Thoracic aorta (tissue), 2 donors: ENCODE results near the gene LAGE3. TPM values are rescaled to one million over a fixed set of nuclear protein-coding genes. Genes with fewer than 3 reads are reported as not detected.

Experiments
- ATAC-seq: fragments of 150-250 bp; one replicate; pipeline ENCODE4 v1.8.0; 2017; ENCODE audit warnings: low read depth; ENCODE audit not compliant: insufficient number of reproducible peaks, low FRiP score
- DNase-seq: peaks from one replicate; pipeline ENCODE4 v3.0.0-alpha.2; 2020; ENCODE audit warnings: low spot score
- H3K27ac ChIP-seq, 2 donors: fragments of 200-600 bp; sonication (generic); 1 replicate in 1 of 2; 2 replicates in 1 of 2; pipeline ENCODE4 v1.5.1; 2016; ENCODE audit warnings: mild to moderate bottlenecking in 2 of 2, moderate library complexity in 2 of 2
- H3K27me3 ChIP-seq: fragments of 200-600 bp; sonication (generic); replicated peaks from 2 replicates; pipeline ENCODE4 v1.6.0; 2016; ENCODE audit warnings: mild to moderate bottlenecking; ENCODE audit not compliant: insufficient read depth
- H3K36me3 ChIP-seq: fragments of 200-600 bp; sonication (generic); one replicate; pipeline ENCODE4 v1.5.1; 2016
- H3K4me1 ChIP-seq, 2 donors: fragments of 200-600 bp; sonication (generic); 1 replicate in 1 of 2; 2 replicates in 1 of 2; pipeline versions ENCODE4 v1.5.1 to v1.6.0; 2016; ENCODE audit warnings: low read depth in 2 of 2, mild to moderate bottlenecking in 1 of 2; ENCODE audit not compliant: control insufficient read depth in 1 of 2
- H3K4me3 ChIP-seq: fragments of 200-600 bp; sonication (generic); 2 replicates; pipeline ENCODE4 v1.5.1; 2016; ENCODE audit warnings: mild to moderate bottlenecking
- H3K9me3 ChIP-seq: fragments of 200-600 bp; sonication (generic); 2 replicates; pipeline ENCODE4 v1.5.1; 2016
- total RNA-seq, 2 donors: library from RNA; depleted of rRNA; stranded (reverse); fragments of >200 nt; gene quantifications; one replicate each; pipeline versions ENCODE4 v1.1.0 to v1.2.3, GENCODE V29; 2016
- TF ChIP-seq, protein P1 (sequence below): fragments of 200-600 bp; sonication (generic); IDR thresholded peaks from one replicate; pipeline ENCODE4 v1.5.1; 2019; ENCODE audit warnings: antibody characterized with exemption

The LAGE3 gene
- total RNA-seq, 2 donors from 2014 or later, result 2.1 to 8.9 TPM

DNA sequence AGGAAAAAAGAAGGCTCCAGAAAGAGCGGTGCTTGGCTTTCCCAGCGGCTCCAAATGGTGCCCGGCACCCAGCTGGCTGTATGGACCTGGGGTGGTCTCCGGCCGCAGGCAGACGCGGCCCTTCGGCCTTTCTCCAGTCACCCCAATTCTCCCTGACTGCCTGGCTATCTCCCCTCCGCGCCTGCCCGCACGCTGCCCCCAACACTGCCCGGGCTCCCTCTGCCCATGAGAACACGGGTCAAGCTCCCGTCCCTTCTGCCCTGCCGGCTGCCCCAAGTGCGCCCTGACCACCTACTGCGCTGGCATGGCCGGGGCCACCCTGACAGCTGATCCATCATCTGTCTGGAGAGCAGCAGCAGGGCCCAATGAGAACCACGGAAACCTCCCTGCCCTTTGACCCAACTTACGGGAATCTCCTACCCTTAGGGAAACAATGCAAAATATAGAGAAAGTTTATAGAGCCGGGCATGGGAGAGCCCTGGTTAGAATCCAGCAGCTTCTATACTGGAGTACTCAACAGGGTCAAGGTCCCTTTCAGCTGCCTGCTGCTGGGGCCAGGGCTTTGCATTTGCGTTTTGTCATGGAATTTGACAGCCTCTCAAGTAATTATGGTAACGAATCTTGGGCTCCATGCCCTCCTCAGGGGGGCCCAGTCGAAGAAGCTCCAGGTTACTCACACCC is 38.2 kb upstream of the LAGE3 start:
- Histone ChIP-seq H3K36me3 (no peaks in the 10 kb centered on the region), H3K4me3 (peak overlapping the region; percentile 81), H3K4me1 (peaks cover 3 to 13% of the 10 kb centered on the region in 2 donors), H3K27ac (peak overlapping the region; percentile 85 to 86), H3K9me3 (no peaks in the 10 kb centered on the region), H3K27me3 (no peaks in the 10 kb centered on the region)
- no peak for DNase-seq
- TF ChIP-seq, protein P1, sequence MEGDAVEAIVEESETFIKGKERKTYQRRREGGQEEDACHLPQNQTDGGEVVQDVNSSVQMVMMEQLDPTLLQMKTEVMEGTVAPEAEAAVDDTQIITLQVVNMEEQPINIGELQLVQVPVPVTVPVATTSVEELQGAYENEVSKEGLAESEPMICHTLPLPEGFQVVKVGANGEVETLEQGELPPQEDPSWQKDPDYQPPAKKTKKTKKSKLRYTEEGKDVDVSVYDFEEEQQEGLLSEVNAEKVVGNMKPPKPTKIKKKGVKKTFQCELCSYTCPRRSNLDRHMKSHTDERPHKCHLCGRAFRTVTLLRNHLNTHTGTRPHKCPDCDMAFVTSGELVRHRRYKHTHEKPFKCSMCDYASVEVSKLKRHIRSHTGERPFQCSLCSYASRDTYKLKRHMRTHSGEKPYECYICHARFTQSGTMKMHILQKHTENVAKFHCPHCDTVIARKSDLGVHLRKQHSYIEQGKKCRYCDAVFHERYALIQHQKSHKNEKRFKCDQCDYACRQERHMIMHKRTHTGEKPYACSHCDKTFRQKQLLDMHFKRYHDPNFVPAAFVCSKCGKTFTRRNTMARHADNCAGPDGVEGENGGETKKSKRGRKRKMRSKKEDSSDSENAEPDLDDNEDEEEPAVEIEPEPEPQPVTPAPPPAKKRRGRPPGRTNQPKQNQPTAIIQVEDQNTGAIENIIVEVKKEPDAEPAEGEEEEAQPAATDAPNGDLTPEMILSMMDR, result no peak
- no peak for ATAC-seq

DNA sequence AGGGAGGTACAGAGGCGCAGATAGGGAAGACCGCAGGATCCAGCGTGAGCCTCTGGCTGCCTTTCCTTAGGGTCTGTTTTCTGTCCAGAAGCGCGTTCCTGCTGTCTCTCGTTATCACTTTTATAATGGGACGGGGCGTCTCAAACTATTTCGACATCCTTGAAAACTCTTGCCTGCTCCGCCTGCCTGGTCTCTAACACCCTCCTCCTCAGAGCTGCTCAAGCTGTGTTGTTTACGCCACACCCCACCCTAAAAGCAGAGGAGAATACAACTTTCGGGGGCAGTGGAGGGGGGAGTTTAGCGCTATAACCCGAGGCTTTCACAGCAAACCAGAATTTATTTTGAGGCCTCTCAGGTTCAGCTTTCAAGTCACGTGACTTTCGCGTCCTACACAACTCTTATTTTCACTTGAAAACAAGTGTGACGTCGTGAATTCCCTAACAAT is 37.6 kb upstream of the LAGE3 start:
- Histone ChIP-seq H3K27me3 (no peaks in the 10 kb centered on the region), H3K9me3 (no peaks in the 10 kb centered on the region), H3K4me3 (peak overlapping the region; percentile 81), H3K4me1 (peaks cover 3 to 13% of the 10 kb centered on the region in 2 donors), H3K36me3 (no peaks in the 10 kb centered on the region), H3K27ac (peak overlapping the region; percentile 85 to 86)
- peak; percentile 41 for ATAC-seq
- no peak for DNase-seq
- TF ChIP-seq, protein P1, result no peak

DNA sequence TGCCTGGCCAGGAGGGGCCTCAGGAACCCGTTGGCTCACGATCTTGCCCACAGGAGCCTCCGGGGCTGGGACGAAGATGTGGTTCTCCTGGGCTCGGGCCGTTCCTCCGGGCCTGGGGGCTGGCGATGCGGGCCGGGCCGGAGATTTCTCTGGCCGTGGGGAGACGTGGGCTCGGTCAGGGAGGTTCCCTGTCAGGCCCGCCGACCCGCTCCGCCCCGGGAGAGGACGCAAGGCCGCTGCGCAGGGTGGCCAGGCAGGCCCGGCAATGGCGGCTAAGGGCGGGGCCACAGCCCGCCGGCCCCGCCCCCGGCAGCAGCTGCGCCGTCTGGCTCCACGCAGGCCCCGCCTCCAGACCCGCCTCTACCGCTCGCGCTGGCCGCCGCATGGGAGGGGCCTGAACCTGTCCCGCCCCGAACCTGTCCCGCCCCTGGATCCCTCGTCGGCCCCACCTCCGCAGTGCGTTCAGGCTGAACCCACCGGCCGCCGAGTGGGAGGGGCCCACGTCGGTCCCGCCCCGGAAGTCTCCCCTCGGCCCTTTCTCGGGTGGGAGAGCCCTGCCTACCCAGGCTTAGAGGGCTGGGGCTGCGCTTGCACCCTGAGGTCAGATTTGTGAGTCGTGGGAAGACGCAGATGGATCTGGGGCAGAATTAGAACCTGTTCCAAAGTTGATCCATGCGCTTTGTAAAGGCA is 37.0 kb upstream of the LAGE3 start, which contains the start of gene FAM3A:
Gene FAM3A (minus strand): TSS at position 267 of the 690 bp plus-strand sequence. CDS start 460 bp downstream, outside the sequence.
- TF ChIP-seq, protein P1, result peak; percentile 6
- ATAC-seq, result peak; percentile 73

DNA sequence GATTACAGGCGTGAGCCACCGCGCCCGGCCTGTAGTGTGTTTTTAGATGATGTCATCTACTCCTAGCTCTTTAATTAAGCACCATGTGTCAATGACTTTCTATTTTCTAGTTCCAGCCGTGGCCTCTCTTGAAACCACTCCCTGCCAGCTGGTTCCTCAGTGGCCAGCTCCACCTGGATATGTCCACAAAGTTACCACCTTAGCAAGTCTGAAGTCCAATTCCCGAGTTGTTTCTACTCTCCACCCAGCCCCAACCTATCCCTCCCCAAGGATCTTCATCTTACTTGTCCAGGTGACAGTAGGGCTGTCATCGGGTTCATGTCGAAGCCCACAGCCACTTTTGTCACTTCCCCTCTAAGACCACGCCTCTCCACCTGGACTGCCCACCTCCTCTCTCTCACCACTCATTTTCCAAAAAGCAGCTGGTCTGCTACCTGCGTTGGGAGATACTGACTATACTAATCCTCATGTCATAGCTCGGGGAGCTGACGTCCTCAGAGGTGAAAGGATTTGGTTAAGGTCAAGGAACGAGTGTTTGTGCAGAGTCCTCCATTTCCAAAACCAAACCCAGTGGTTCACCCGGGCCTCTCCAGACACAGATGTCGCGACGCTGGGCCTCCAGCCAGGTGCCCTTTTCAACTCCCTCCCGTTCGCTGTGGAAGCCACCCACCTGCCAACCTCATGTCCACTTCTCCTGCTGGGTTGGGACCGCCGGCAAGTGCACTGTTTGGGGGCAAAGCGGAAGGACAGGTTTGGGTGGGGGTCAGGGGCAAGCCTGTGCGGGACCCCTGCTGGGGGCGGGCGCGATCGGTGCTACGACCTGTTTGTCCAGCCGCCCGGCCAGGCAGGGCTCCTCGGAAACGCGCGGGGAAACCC is 36.2 kb upstream of the LAGE3 start:
- H3K4me3 ChIP-seq, result peak overlapping the region; percentile 81
- ATAC-seq (no peak), DNase-seq (no peak)
- H3K9me3 ChIP-seq, result no peaks in the 10 kb centered on the region
- TF ChIP-seq, protein P1, result no peak
- H3K36me3 ChIP-seq, result no peaks in the 10 kb centered on the region
- peaks cover 3 to 13% of the 10 kb centered on the region in 2 donors for H3K4me1 ChIP-seq
- no peaks in the 10 kb centered on the region for H3K27me3 ChIP-seq
- peak overlapping the region; percentile 82 to 83 for H3K27ac ChIP-seq

More for the DNA sequence above, 37.0 kb upstream of the LAGE3 start, which contains the start of gene FAM3A:
- Histone ChIP-seq H3K27ac (peak within 1 kb of the TSS; percentile 85 to 86), H3K4me3 (peak within 1 kb of the TSS; percentile 81), H3K4me1 (peaks cover 3 to 13% of the 10 kb centered on the region in 2 donors), H3K9me3 (no peaks in the 10 kb centered on the region), H3K36me3 (no peaks in the 10 kb centered on the region), H3K27me3 (no peaks in the 10 kb centered on the region)
- peak; percentile 62 for DNase-seq
